GM10248 (cell line): ENCODE results near the gene GLRX3.

Experiments used
- CTCF ChIA-PET: fragments of 300-600 bp; sonication (Branson Sonifier 250); formaldehyde crosslinking; extraction: SDS; loops from one replicate; lab custom pipeline; 2021; ENCODE audit warnings: antibody characterized with exemption; lab: Yijun Ruan, JAX
- POLR2A ChIA-PET: fragments of 350-650 bp; sonication (Branson Sonifier 250); formaldehyde crosslinking; extraction: SDS; loops from one replicate; lab custom pipeline; 2020; ENCODE audit warnings: antibody characterized with exemption; lab: Yijun Ruan, JAX
- DNase-seq: peaks from one replicate; pipeline ENCODE4 v3.0.0; 2012; ENCODE audit errors: extremely low spot score
- TF ChIP-seq, protein P1 (sequence below): IDR thresholded peaks from 2 replicates; pipeline ENCODE4 v1.5.1; 2012; ENCODE audit warnings: mild to moderate bottlenecking, low read depth; ENCODE audit errors: extremely low read depth, missing control alignments, control extremely low read depth

Gene GLRX3

GRCh38 chr10:130215931-130216231 is 79.7 kb downstream of the GLRX3 start:
- CTCF ChIA-PET = interaction anchor here (1.2 kb wide), 1 partner anchor 25 kb away, joined by 4 read pairs; no protein-coding TSS in a partner anchor
- POLR2A ChIA-PET = no interaction called here

GRCh38 chr10:130218181-130218641 is 82.0 kb downstream of the GLRX3 start:
- ChIA-PET POLR2A (no interaction called here), CTCF (no interaction called here)
- TF ChIP-seq, protein P1, sequence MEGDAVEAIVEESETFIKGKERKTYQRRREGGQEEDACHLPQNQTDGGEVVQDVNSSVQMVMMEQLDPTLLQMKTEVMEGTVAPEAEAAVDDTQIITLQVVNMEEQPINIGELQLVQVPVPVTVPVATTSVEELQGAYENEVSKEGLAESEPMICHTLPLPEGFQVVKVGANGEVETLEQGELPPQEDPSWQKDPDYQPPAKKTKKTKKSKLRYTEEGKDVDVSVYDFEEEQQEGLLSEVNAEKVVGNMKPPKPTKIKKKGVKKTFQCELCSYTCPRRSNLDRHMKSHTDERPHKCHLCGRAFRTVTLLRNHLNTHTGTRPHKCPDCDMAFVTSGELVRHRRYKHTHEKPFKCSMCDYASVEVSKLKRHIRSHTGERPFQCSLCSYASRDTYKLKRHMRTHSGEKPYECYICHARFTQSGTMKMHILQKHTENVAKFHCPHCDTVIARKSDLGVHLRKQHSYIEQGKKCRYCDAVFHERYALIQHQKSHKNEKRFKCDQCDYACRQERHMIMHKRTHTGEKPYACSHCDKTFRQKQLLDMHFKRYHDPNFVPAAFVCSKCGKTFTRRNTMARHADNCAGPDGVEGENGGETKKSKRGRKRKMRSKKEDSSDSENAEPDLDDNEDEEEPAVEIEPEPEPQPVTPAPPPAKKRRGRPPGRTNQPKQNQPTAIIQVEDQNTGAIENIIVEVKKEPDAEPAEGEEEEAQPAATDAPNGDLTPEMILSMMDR = no peak
- no peak for DNase-seq

More at GRCh38 chr10:130215931-130216231, 79.7 kb downstream of the GLRX3 start:
- TF ChIP-seq, protein P1 = no peak
- DNase-seq = no peak

GRCh38 chr10:130218936-130219335 is 82.7 kb downstream of the GLRX3 start:
- POLR2A ChIA-PET = no interaction called here
- CTCF ChIA-PET = no interaction called here
- TF ChIP-seq, protein P1 = no peak
- no peak for DNase-seq

- TF ChIP-seq, protein P1 = no peak
- POLR2A ChIA-PET = no interaction called here
- DNase-seq = no peak
- CTCF ChIA-PET = no interaction called here
Measured at GRCh38 chr10:130220251-130221185, 84.3 kb downstream of the GLRX3 start.

DNA sequence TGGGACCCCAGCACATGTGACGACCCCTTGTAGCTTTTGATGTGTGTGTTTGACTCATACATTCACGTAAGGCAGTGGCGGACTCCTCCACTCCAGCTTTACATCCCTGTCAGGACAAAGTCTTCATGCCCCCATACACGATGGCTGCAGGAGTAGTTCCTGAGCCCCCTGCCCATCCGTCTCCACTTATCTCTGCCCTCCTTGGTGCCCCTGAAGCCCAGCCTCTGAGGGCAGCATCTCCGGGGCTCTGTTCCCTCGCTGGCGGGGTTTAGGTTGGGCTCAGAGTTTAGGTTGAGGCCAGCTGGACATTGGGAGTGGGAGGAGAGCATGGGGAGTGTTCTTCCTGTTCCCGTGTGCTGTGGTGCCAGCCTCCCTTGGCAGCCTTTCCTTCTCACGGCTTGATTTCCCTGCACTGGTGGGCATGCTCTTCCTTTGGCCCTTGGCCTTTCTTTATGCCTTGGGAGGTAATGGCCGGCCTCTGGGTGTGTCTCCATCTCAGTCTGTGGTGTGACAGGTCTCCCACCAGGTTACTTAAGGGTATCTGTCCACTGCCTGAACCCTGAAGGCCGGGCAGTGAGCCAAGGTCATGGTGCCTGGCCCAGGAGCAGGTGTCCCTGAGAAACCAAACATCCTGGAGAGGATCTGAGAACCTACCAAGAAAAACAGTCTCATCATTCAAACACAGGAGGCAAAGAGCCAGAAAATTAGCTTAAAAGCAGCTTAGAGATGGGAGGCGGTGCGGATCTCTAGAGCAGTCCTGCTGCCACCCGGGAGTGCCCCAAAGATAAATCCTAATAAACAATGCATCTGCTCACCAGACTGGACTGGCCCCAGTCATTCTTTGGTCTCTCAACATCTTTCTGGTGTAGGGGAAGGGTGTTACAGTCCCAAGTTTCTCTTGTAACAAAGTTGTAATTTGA is 85.5 kb downstream of the GLRX3 start:
- TF ChIP-seq, protein P1 = no peak
- no peak for DNase-seq
- ChIA-PET POLR2A (no interaction called here), CTCF (no interaction called here)

GRCh38 chr10:130222381-130222780 is 86.2 kb downstream of the GLRX3 start:
- DNase-seq = no peak
- POLR2A ChIA-PET = no interaction called here
- CTCF ChIA-PET = no interaction called here
- TF ChIP-seq, protein P1 = no peak
